Loucy (cell line): ENCODE results near the gene HADHA.

Experiments
- H2AFZ ChIP-seq: fragments of 200-600 bp; sonication (generic); 2 replicates; pipeline ENCODE4 v1.6.0; 2016; ENCODE audit warnings: antibody characterized with exemption, mild to moderate bottlenecking, low read length, moderate library complexity
- H3F3A ChIP-seq: fragments of 200-600 bp; 2 replicates; pipeline ENCODE4 v1.6.0; 2016; ENCODE audit warnings: antibody characterized with exemption, low read depth, mild to moderate bottlenecking
- H3K27me3 ChIP-seq: fragments of 200-600 bp; sonication (generic); 2 replicates; pipeline ENCODE4 v1.6.1; 2014; ENCODE audit warnings: low read length, mild to moderate bottlenecking; ENCODE audit not compliant: insufficient read depth, poor library complexity, severe bottlenecking
- H3K36me3 ChIP-seq: fragments of 200-600 bp; sonication (generic); 2 replicates; pipeline ENCODE4 v1.6.1; 2016; ENCODE audit warnings: low read length; ENCODE audit not compliant: insufficient read depth
- H3K4me1 ChIP-seq: fragments of 200-600 bp; sonication (generic); 2 replicates; pipeline ENCODE4 v1.5.1; 2014; ENCODE audit warnings: low read length, mild to moderate bottlenecking; ENCODE audit not compliant: insufficient read depth, poor library complexity, severe bottlenecking
- H3K4me2 ChIP-seq: fragments of 200-600 bp; sonication (generic); 2 replicates; pipeline ENCODE4 v1.6.0; 2014; ENCODE audit warnings: antibody characterized with exemption, low read length, low read depth, mild to moderate bottlenecking; ENCODE audit not compliant: poor library complexity, severe bottlenecking
- H3K4me3 ChIP-seq: fragments of 200-600 bp; sonication (generic); 2 replicates; pipeline ENCODE4 v1.5.1; 2014; ENCODE audit warnings: low read length, mild to moderate bottlenecking, mixed read lengths; ENCODE audit not compliant: poor library complexity, severe bottlenecking
- H3K79me2 ChIP-seq: fragments of 200-600 bp; sonication (generic); 2 replicates; pipeline ENCODE4 v1.6.1; 2014; ENCODE audit warnings: low read length; ENCODE audit not compliant: insufficient read depth
- H3K9ac ChIP-seq: fragments of 200-600 bp; sonication (generic); 2 replicates; pipeline ENCODE4 v1.6.0; 2014; ENCODE audit warnings: mild to moderate bottlenecking, low read depth, low read length, moderate library complexity; ENCODE audit not compliant: poor library complexity, severe bottlenecking
- H3K9me2 ChIP-seq: fragments of 200-600 bp; sonication (generic); replicated peaks from 2 replicates; pipeline ENCODE4 v1.6.1; 2016; ENCODE audit warnings: low read depth, low read length, mixed read lengths
- H3K9me3 ChIP-seq: fragments of 200-600 bp; sonication (generic); 2 replicates; pipeline ENCODE4 v1.6.1; 2014; ENCODE audit warnings: mild to moderate bottlenecking, antibody characterized with exemption, low read length, low read depth; ENCODE audit not compliant: insufficient read depth
- H4K20me1 ChIP-seq: fragments of 200-600 bp; sonication (generic); 2 replicates; pipeline ENCODE4 v1.6.0; 2014; ENCODE audit warnings: antibody characterized with exemption, low read length, mild to moderate bottlenecking; ENCODE audit not compliant: insufficient read depth, poor library complexity, severe bottlenecking
- EZH2phosphoT487 ChIP-seq: fragments of 200-600 bp; IDR thresholded peaks from 2 replicates; pipeline ENCODE4 v1.6.1; 2018; ENCODE audit warnings: antibody characterized with exemption, mild to moderate bottlenecking, moderate library complexity, borderline replicate concordance
- TF ChIP-seq, protein P1 (sequence below): fragments of 200-600 bp; sonication (generic); conservative IDR thresholded peaks from 2 replicates; pipeline ENCODE4 v1.5.1; 2014; ENCODE audit warnings: mild to moderate bottlenecking, antibody characterized with exemption, low read length

HADHA gene

DNA sequence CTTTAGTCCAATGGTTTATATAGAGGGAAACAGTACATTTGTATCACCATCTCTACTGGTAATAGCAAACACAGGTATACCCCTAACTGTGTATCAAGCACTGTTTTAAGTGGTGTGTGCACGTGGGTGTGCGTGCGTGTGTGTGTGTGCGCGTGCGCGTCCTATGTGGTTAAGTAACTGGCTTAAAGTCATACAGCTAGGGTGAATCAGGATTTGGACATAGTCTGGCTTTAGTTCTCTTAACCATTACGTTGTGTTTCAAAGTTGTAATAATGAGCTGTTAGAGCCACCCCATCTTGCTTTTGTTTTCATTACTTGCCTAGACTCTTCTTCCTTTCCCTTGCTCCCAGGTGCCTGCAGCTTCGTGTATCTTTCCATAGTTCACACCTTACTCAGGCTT lies 2.4 kb upstream of the HADHA start:
- Histone ChIP-seq H3K4me2 (peak overlapping the region; percentile 92), H3K79me2 (peaks cover 93% of the 10 kb centered on the region), H3K9ac (peak overlapping the region; percentile 81), H3K4me3 (peak overlapping the region; percentile 86), H3K4me1 (peaks cover 29% of the 10 kb centered on the region), H3K36me3 (no peaks in the 10 kb centered on the region), H4K20me1 (peaks cover 23% of the 10 kb centered on the region), H3K27me3 (no peaks in the 10 kb centered on the region), H2AFZ (no peak overlapping the region), H3F3A (no peaks in the 10 kb centered on the region), H3K9me2 (no peaks in the 10 kb centered on the region), H3K9me3 (no peaks in the 10 kb centered on the region)
- TF ChIP-seq, protein P1, sequence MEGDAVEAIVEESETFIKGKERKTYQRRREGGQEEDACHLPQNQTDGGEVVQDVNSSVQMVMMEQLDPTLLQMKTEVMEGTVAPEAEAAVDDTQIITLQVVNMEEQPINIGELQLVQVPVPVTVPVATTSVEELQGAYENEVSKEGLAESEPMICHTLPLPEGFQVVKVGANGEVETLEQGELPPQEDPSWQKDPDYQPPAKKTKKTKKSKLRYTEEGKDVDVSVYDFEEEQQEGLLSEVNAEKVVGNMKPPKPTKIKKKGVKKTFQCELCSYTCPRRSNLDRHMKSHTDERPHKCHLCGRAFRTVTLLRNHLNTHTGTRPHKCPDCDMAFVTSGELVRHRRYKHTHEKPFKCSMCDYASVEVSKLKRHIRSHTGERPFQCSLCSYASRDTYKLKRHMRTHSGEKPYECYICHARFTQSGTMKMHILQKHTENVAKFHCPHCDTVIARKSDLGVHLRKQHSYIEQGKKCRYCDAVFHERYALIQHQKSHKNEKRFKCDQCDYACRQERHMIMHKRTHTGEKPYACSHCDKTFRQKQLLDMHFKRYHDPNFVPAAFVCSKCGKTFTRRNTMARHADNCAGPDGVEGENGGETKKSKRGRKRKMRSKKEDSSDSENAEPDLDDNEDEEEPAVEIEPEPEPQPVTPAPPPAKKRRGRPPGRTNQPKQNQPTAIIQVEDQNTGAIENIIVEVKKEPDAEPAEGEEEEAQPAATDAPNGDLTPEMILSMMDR: no peak
- TF ChIP-seq EZH2phosphoT487: no peak

DNA sequence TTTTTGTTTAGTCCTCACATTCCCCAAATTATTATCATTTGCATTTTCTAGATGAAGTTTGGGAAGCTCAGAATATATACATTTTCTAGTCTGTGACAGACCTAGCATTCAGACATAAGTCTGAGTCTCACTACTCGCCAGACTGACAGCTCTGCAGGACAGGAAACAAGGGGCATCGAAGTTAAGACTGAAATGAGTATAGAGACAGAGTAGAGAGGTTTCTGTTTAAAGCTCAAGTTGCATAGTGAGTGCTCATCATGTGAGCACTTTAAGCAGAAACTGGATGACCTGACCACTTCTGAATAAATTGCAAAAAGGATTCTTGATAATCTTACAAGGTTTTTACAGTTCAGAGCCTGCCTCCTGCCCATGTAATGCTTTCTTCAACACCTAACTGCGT lies 1.4 kb upstream of the HADHA start:
- peaks cover 93% of the 10 kb centered on the region for H3K79me2 ChIP-seq

DNA sequence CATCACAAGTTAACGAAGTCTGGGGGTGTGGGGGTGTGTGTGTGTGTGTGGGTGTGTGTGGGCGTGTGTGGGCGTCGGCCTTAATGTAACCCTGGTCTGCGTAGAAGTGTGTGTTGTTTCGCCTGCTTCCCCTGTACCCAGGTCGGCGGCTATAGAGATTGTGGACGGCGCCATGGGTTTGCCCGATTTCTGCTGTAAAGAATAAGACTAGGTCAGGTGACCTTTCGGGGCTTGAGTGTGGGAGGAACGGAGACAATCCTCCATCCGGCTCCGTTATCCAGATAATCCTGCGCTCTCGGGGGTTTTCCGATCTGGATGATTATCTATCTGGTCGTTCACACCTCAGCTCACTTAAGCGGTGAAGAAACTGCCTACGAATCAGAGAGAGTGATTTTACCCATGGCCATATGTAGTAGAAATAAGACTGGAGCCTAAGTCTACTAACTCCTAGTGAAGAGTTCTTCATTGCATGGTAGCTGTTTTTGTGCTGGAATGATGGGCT lies 850 bp upstream of the HADHA start:
- Histone ChIP-seq H4K20me1 (peaks cover 23% of the 10 kb centered on the region), H2AFZ (peak overlapping the region; percentile 93), H3K9me2 (no peaks in the 10 kb centered on the region), H3F3A (no peaks in the 10 kb centered on the region), H3K27me3 (no peaks in the 10 kb centered on the region), H3K9ac (peak overlapping the region; percentile 81), H3K9me3 (no peaks in the 10 kb centered on the region), H3K79me2 (peaks cover 95% of the 10 kb centered on the region), H3K4me3 (peak overlapping the region; percentile 86), H3K4me1 (peaks cover 39% of the 10 kb centered on the region), H3K36me3 (no peaks in the 10 kb centered on the region), H3K4me2 (peak overlapping the region; percentile 92)
- TF ChIP-seq, protein P1: no peak
- no peak for TF ChIP-seq EZH2phosphoT487

More for the DNA sequence above, 1.4 kb upstream of the HADHA start:
- Histone ChIP-seq H4K20me1 (peaks cover 23% of the 10 kb centered on the region), H3K9me2 (no peaks in the 10 kb centered on the region), H3K36me3 (no peaks in the 10 kb centered on the region), H3K4me1 (peaks cover 33% of the 10 kb centered on the region), H3K9me3 (no peaks in the 10 kb centered on the region), H3K27me3 (no peaks in the 10 kb centered on the region), H3K4me3 (peak overlapping the region; percentile 86), H3F3A (no peaks in the 10 kb centered on the region), H2AFZ (no peak overlapping the region), H3K9ac (peak overlapping the region; percentile 81), H3K4me2 (peak overlapping the region; percentile 92)
- TF ChIP-seq EZH2phosphoT487: no peak
- TF ChIP-seq, protein P1: no peak
